ENCODE data around the gene SMG6.
A peak's percentile ranks its signal among the peaks of the same experiment; 100 is the strongest.
"Not testable (repeated sequence)": the region's sequence is repeated elsewhere in the genome, so short reads cannot be mapped to it uniquely, and the experiment has no call there.

SMG6 gene

DNA sequence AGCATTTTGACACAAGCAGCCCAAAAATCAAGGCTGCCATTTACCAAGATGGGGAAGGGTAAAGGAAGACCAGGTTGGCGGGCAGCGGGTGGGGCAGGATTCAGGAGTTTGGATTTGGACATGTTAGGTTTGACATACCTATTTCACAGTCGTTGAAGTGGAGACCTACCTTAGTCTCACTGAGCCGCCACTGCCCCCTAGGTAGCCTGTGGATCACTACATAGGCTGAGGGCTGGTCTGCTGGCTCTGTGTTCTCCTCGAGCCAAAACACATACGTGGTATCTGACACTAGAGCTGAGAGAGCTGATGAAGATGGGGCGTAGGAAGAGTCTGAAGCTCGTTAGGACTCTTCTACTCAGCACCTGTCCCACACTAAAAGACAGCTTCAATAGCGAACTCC is 133.6 kb downstream of the SMG6 start:
- peaks cover 38% of the 10 kb centered on the region for H3K4me1 ChIP-seq (ENCODE audit: control insufficient read depth, insufficient read depth, low read length)

DNA sequence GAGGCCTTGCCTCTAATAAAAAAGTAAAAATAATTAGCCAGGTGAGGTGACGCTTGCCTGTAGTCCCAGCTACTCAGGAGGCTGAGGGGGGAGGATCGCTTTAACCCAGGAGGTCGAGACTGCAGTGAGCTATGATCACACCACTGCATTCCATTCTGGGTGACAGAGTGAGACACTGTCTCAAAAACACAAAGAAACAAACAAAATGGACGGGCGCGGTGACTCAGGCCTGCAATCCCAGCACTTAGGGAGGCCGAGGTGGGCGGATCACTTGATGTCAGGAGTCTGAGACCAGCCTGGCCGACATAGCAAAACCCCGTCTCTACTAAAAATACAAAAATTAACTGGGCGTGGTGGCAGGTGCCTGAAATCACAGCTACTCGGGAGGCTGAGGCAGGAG is 137.9 kb downstream of the SMG6 start:
- H3K9me3 ChIP-seq (replicated peaks; ENCODE audit: low read length); H3K4me2 ChIP-seq (ENCODE audit: low read length); H3K9ac ChIP-seq (ENCODE audit: low read depth, low read length); H3K4me3 ChIP-seq (ENCODE audit: low read length); H3K27me3 ChIP-seq (ENCODE audit: control insufficient read depth, insufficient read depth, low read length); H3K4me1 ChIP-seq (ENCODE audit: control insufficient read depth, insufficient read depth, low read length): not testable (repeated sequence)
- peaks cover 28% of the 10 kb centered on the region for H3K36me3 ChIP-seq (ENCODE audit: insufficient read depth, low read length)

More for the DNA sequence above, 133.6 kb downstream of the SMG6 start:
- no peaks in the 10 kb centered on the region for H3K9me3 ChIP-seq (replicated peaks; ENCODE audit: low read length)
- H3K4me2 ChIP-seq (ENCODE audit: low read length), result no peak overlapping the region
- H3K36me3 ChIP-seq (ENCODE audit: insufficient read depth, low read length), result peaks cover 21% of the 10 kb centered on the region
- no peaks in the 10 kb centered on the region for H3K27me3 ChIP-seq (ENCODE audit: control insufficient read depth, insufficient read depth, low read length)
- no peak overlapping the region for H3K4me3 ChIP-seq (ENCODE audit: low read length)
- no peak overlapping the region for H3K9ac ChIP-seq (ENCODE audit: low read depth, low read length)

DNA sequence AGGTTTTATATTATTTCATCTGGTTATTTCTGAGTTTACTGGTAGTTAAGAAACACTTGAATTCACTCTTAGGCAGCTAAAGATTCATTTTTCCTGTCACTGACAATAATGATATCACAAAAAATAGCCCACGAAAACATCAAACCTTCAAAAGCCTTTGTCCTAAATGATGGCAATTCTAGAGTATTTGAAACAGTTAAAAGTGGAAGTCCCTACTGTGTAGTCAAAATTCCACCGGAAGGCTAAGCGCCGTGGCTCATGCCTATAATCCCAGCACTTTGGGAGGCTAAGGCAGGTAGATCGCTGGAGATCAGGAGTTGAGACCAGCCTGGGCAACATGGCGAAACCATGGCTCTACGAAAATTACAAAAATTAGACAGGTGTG is 145.2 kb downstream of the SMG6 start:
- no peaks in the 10 kb centered on the region for H3K9me3 ChIP-seq (replicated peaks; ENCODE audit: low read length)
- no peak overlapping the region for H3K9ac ChIP-seq (ENCODE audit: low read depth, low read length)
- H3K4me3 ChIP-seq (ENCODE audit: low read length), result no peak overlapping the region
- peaks cover 29% of the 10 kb centered on the region for H3K4me1 ChIP-seq (ENCODE audit: control insufficient read depth, insufficient read depth, low read length)
- no peaks in the 10 kb centered on the region for H3K27me3 ChIP-seq (ENCODE audit: control insufficient read depth, insufficient read depth, low read length)
- H3K4me2 ChIP-seq (ENCODE audit: low read length), result no peak overlapping the region
- H3K36me3 ChIP-seq (ENCODE audit: insufficient read depth, low read length), result peaks cover 4% of the 10 kb centered on the region

DNA sequence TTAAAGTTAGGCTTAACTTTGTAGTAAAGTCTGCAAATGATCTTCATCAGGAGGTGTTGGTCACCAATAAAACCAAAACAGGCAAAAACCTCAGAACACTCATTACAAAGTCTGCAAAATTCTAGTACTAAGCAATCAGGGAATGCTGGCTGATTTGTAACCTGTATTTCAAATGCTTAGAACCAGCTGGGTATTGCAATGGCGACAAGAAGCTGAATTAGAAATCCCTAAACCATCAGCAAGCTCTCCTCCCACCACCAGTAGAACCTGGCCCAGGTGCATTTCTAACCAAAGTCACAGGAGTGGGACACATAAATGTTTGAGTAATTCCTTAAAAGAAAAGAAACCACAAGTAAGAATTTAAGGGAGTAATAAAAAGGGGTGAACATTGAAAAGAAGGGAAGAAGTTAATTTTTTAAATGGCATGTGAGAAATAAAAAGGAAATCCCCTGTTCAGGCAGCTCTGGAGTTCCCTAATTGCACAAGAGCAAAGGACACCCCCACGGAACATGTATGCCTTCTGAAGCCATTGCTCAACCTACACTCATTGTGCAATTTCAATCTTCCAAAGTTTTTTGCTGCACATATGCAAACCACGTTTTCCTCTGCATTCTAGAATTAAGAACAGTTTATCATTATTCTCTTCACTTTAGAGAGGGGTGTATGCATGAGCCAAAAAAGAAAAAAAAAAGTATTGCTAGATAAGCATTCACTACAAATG is 145.8 kb downstream of the SMG6 start:
- H3K9me3 ChIP-seq (replicated peaks; ENCODE audit: low read length), result no peaks in the 10 kb centered on the region
- peaks cover 29% of the 10 kb centered on the region for H3K4me1 ChIP-seq (ENCODE audit: control insufficient read depth, insufficient read depth, low read length)
- no peak overlapping the region for H3K9ac ChIP-seq (ENCODE audit: low read depth, low read length)
- no peak overlapping the region for H3K4me3 ChIP-seq (ENCODE audit: low read length)
- H3K27me3 ChIP-seq (ENCODE audit: control insufficient read depth, insufficient read depth, low read length), result no peaks in the 10 kb centered on the region
- peaks cover 4% of the 10 kb centered on the region for H3K36me3 ChIP-seq (ENCODE audit: insufficient read depth, low read length)
- H3K4me2 ChIP-seq (ENCODE audit: low read length), result peak overlapping the region; percentile 15

DNA sequence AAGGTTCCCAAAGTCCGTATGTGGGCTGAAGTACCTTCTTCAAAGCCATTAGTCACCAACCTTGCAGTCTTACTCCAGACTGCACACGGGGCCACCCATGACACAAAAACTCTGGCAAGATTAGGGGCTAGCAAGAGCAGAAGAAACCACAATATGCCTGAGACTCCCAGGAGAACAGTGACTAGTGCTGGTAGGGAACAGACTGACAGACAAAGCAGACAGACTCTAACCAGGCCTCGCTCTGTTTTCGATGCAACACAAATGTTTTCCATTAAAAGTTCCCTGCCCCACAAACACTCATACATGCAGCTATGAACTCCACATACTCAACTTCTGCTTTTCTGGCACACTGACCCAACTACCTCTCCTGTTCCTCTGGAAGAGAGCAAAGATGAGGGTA is 146.5 kb downstream of the SMG6 start:
- Histone ChIP-seq H3K4me1 (ENCODE audit: control insufficient read depth, insufficient read depth, low read length) (peaks cover 29% of the 10 kb centered on the region), H3K9me3 (replicated peaks; ENCODE audit: low read length) (no peaks in the 10 kb centered on the region), H3K4me2 (ENCODE audit: low read length) (no peak overlapping the region), H3K27me3 (ENCODE audit: control insufficient read depth, insufficient read depth, low read length) (no peaks in the 10 kb centered on the region), H3K9ac (ENCODE audit: low read depth, low read length) (no peak overlapping the region), H3K36me3 (ENCODE audit: insufficient read depth, low read length) (peaks cover 4% of the 10 kb centered on the region), H3K4me3 (ENCODE audit: low read length) (no peak overlapping the region)

DNA sequence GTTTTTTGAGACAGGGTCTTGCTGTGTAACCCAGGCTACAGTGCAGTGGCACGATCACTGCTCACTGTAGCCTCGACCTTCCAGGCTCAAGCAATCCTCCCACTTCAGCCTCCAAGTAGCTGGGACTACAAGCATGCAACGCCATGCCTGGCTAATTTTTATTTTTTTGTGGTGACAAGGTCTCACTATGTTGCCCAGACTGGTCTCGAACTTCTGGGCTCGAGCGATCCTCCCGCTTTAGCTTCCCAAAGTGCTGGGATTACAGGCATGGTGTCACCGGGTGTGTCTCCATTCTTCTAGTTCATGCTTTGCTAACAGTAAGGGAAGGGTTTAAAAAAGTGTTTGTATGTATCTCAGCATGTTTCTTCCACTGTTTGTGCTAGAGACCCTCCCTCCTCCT is 146.9 kb downstream of the SMG6 start:
- no peak overlapping the region for H3K4me2 ChIP-seq (ENCODE audit: low read length)
- no peak overlapping the region for H3K4me3 ChIP-seq (ENCODE audit: low read length)
- H3K9ac ChIP-seq (ENCODE audit: low read depth, low read length), result no peak overlapping the region
- H3K4me1 ChIP-seq (ENCODE audit: control insufficient read depth, insufficient read depth, low read length), result peaks cover 29% of the 10 kb centered on the region
- peaks cover 4% of the 10 kb centered on the region for H3K36me3 ChIP-seq (ENCODE audit: insufficient read depth, low read length)
- H3K27me3 ChIP-seq (ENCODE audit: control insufficient read depth, insufficient read depth, low read length), result no peaks in the 10 kb centered on the region
- H3K9me3 ChIP-seq (replicated peaks; ENCODE audit: low read length), result no peaks in the 10 kb centered on the region

DNA sequence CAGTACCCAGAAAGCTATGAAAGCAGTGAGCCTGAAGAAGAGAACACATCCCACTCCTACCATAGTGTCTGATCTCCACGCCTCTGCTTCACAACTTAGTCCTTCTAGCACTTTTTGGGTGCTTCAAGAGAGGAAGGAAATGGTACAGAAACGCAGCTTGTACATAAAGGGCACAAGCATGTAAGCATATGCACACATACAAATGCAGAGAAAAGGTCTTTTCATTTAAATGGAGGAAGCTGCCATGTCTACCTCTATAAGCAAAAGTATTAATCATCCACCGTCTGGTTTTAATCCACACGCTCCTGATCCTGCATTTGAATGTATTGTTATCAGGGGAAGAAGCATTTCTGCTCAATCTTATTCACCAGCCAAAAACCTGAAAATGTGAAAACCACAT is 148.0 kb downstream of the SMG6 start:
- Histone ChIP-seq H3K4me1 (ENCODE audit: control insufficient read depth, insufficient read depth, low read length) (peaks cover 29% of the 10 kb centered on the region), H3K9ac (ENCODE audit: low read depth, low read length) (no peak overlapping the region), H3K36me3 (ENCODE audit: insufficient read depth, low read length) (peaks cover 4% of the 10 kb centered on the region), H3K4me2 (ENCODE audit: low read length) (no peak overlapping the region), H3K27me3 (ENCODE audit: control insufficient read depth, insufficient read depth, low read length) (no peaks in the 10 kb centered on the region), H3K9me3 (replicated peaks; ENCODE audit: low read length) (no peaks in the 10 kb centered on the region), H3K4me3 (ENCODE audit: low read length) (no peak overlapping the region)

DNA sequence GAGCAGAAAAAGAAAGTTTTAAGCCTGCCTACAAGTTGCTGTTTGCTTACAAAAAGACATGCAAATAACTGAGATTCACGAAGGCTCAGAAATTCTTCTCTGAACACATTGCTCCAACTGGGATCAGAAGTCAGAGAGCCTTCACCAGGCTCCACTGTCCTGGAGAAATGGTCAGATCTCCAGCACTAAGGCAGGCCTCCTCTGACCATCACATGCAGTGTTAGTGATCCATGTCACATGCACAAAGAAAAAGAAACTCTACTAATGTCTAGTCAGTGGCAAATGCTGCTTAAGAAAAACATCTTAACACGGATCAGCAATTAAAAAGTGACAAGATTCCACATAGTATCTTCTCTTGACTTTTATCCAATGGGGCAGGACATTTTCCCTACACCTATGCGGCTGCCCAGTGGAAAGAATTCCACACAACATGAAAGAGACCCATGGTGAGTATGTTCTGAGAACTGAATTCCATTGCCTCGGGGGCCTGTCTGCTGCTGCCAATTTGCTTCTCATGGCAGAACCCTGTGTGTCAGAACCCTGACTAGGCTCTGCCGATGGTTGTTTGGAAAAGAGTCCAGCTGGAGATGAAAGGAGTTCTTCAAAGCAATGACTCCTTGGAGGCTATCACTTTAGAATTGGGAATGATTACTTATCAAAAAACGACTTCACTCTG is 152.1 kb downstream of the SMG6 start:
- Histone ChIP-seq H3K4me1 (ENCODE audit: control insufficient read depth, insufficient read depth, low read length) (no peaks in the 10 kb centered on the region), H3K4me2 (ENCODE audit: low read length) (no peak overlapping the region), H3K9me3 (replicated peaks; ENCODE audit: low read length) (no peaks in the 10 kb centered on the region), H3K36me3 (ENCODE audit: insufficient read depth, low read length) (peaks cover 15% of the 10 kb centered on the region), H3K4me3 (ENCODE audit: low read length) (no peak overlapping the region), H3K9ac (ENCODE audit: low read depth, low read length) (no peak overlapping the region), H3K27me3 (ENCODE audit: control insufficient read depth, insufficient read depth, low read length) (no peaks in the 10 kb centered on the region)

DNA sequence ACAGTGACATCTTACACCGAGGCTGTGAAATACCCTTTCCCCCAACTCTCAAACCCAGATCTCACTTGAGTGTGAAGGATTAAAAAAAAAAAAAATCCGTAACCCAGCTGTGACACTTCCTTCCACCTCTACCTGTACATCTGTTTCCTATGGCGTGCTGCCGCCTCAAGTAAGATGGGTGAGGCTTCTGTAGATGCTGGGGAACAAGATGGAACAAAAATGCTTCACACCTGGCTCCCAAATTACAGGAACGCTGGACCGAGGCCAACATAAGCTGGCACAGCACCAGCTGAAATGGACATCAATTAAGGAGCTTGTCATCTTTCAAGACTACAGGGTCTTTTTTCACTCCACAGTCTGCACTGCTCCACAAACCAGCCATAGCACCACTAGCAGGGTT is 152.8 kb downstream of the SMG6 start:
- Histone ChIP-seq H3K4me1 (ENCODE audit: control insufficient read depth, insufficient read depth, low read length) (no peaks in the 10 kb centered on the region), H3K4me2 (ENCODE audit: low read length) (no peak overlapping the region), H3K27me3 (ENCODE audit: control insufficient read depth, insufficient read depth, low read length) (no peaks in the 10 kb centered on the region), H3K36me3 (ENCODE audit: insufficient read depth, low read length) (peaks cover 15% of the 10 kb centered on the region), H3K9ac (ENCODE audit: low read depth, low read length) (no peak overlapping the region), H3K9me3 (replicated peaks; ENCODE audit: low read length) (no peaks in the 10 kb centered on the region), H3K4me3 (ENCODE audit: low read length) (no peak overlapping the region)

DNA sequence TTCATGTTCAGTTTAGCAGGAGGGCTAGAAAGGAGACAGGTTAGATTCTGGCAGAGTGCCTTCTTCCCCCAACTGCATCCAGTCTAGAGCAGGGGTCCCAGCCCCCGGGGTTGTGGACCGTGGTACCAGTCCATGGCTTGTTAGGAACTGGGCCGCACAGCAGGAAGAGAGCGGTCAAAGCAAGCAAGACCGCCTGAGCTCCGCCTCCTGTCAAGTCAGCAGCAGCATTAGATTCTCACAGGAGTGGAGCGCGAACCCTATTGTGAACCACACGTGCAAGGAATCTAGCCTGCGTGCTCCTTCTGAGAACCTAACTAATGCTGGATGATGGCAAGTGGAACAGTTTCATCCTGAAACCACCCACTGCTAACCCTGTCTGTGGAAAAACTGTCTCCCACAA is 153.7 kb downstream of the SMG6 start:
- Histone ChIP-seq H3K36me3 (ENCODE audit: insufficient read depth, low read length) (peaks cover 11% of the 10 kb centered on the region), H3K9me3 (replicated peaks; ENCODE audit: low read length) (no peaks in the 10 kb centered on the region), H3K4me1 (ENCODE audit: control insufficient read depth, insufficient read depth, low read length) (no peaks in the 10 kb centered on the region), H3K9ac (ENCODE audit: low read depth, low read length) (no peak overlapping the region), H3K27me3 (ENCODE audit: control insufficient read depth, insufficient read depth, low read length) (no peaks in the 10 kb centered on the region), H3K4me3 (ENCODE audit: low read length) (no peak overlapping the region), H3K4me2 (ENCODE audit: low read length) (no peak overlapping the region)

DNA sequence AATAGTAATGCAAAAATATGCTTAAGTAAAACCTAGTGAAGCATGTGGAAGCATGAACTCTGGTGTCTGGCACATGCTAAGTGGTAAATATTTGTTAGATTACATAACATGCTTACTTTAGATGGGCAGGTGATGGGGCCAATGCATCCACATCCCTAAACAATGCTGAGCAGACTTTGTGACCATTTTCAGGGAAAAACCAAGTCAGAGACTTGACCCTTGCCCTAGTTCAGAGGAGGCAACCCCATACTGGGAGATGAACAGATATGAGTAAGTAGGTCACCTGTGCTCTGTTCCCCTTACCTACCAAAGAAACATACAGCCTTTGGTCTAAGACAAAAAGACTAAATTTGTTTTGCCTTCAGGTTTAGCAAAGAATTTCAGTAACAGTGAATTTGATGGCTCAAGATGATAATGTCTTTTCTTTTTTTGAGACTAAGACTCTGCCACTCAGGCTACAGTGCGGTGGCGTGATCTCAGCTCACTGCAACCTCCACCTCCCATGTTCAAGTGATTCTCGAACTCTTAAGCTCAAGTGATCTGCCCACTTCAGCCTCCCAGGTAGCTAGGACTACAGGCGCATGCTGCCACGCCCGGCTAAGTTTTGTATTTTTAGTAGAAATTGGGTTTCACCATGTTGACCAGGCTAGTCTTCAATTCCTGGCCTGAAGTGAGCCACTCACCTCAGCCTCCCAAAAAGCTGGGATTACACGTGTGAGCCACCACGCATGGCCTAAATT is 157.3 kb downstream of the SMG6 start:
- no peak overlapping the region for H3K4me3 ChIP-seq (ENCODE audit: low read length)
- H3K36me3 ChIP-seq (ENCODE audit: insufficient read depth, low read length), result peaks cover 18% of the 10 kb centered on the region
- no peak overlapping the region for H3K9ac ChIP-seq (ENCODE audit: low read depth, low read length)
- H3K4me1 ChIP-seq (ENCODE audit: control insufficient read depth, insufficient read depth, low read length), result no peaks in the 10 kb centered on the region
- no peak overlapping the region for H3K4me2 ChIP-seq (ENCODE audit: low read length)
- H3K27me3 ChIP-seq (ENCODE audit: control insufficient read depth, insufficient read depth, low read length), result no peaks in the 10 kb centered on the region
- H3K9me3 ChIP-seq (replicated peaks; ENCODE audit: low read length), result no peaks in the 10 kb centered on the region

Measured in skeletal muscle satellite cell (primary cell).